GM13977 (cell line): ENCODE results near the gene HCN2.

Experiments used
- DNase-seq: peaks from one replicate; pipeline ENCODE4 v3.0.0; 2012; ENCODE audit warnings: low spot score
- CTCF ChIP-seq: IDR thresholded peaks from 2 replicates; pipeline ENCODE4 v1.5.1; 2012; ENCODE audit warnings: mild to moderate bottlenecking, control low read depth; ENCODE audit not compliant: insufficient read depth; ENCODE audit errors: extremely low read depth, missing control alignments
- in situ Hi-C: fragments of 300-500 bp; cut with MboI; formaldehyde crosslinking; loops from one replicate; pipeline ENCODE4 v1.12.0; 2022; ENCODE audit warnings: low sequenced_read_pairs, low pct_unique_long_range_greater_than_20kb, mixed read lengths, inconsistent platforms; ENCODE audit not compliant: unreplicated experiment

HCN2 gene

GRCh38 chr19:558770-559439, 30.8 kb upstream of the HCN2 start:
- DNase-seq, result no peak
- no peak for TF ChIP-seq CTCF
- in situ Hi-C loops, result no loop called here

DNA sequence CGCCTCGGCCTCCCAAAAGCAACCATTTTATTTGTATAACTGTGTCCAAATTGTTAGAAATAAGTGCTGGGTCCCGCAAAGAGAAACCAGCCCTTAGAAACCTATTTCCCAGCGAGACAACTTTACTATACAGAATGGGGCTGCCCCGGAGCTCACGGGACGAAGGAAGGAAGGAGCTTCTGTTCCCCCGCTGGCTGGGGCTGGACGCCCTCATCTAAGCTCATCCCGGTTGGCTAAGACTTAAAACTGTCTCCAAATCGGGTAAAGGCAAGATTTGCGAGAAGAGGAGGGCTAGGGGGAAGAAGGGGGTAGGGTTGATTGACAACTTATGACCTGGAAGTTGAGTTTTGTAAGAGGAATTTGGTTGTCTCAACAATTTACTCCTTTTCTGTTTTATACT, 29.6 kb upstream of the HCN2 start:
- no peak for TF ChIP-seq CTCF
- in situ Hi-C loops, result no loop called here
- DNase-seq, result no peak

GRCh38 chr19:566403-566802, 23.3 kb upstream of the HCN2 start:
- in situ Hi-C loops, result no loop called here
- TF ChIP-seq CTCF, result no peak
- DNase-seq, result no peak

DNA sequence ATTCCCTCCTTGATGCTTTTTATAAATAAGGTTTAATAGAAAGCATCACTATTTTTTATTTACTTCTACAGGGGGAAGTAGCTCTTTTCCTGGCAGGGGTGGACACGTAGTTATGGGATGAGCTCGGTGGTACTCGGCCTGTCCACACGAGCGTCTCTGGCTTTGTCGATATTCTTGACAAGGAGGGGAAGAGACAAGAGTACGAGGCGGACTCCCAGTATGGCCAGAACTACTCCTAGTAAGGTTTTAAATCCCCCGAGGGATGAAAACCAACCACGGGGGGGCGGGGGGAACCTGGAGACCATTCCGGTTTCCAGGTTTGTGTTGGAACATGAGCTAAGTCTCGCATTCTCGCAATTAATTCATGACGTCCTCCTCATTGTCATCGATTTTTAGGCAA, 22.8 kb upstream of the HCN2 start:
- no peak for TF ChIP-seq CTCF
- in situ Hi-C loops, result no loop called here
- DNase-seq, result no peak

GRCh38 chr19:567296-567900, 22.3 kb upstream of the HCN2 start:
- TF ChIP-seq CTCF, result no peak
- in situ Hi-C loops, result no loop called here
- no peak for DNase-seq

- TF ChIP-seq CTCF, result no peak
- DNase-seq, result no peak
- in situ Hi-C loops, result no loop called here
Observed at GRCh38 chr19:570251-570686, 19.4 kb upstream of the HCN2 start.
